ENCODE measurements around the gene CHRNA7.

GRCh38 chr15:32117122-32117521 lies 86.8 kb downstream of the CHRNA7 start:
- no peak for TF ChIP-seq CBX5 (IDR thresholded peaks at IDR 0.05; ENCODE audit: borderline replicate concordance, low read depth)
- no peak for TF ChIP-seq IFI16 (CRISPR knock-in tag; IDR thresholded peaks at IDR 0.05)
- TF ChIP-seq ZNF24 (IDR thresholded peaks at IDR 0.05): no peak
- no peak for TF ChIP-seq PHF8 (IDR thresholded peaks at IDR 0.05; ENCODE audit: borderline replicate concordance, low read length)
- no peak for TF ChIP-seq SMAD4 (CRISPR knock-in tag; conservative IDR thresholded peaks at IDR 0.05)
- TF ChIP-seq GATA2 (CRISPR knock-in tag; IDR thresholded peaks at IDR 0.05): no peak
- no peak for TF ChIP-seq ZNF57 (CRISPR knock-in tag; IDR thresholded peaks at IDR 0.05)
- no peak for TF ChIP-seq YY1 (IDR thresholded peaks at IDR 0.05; ENCODE audit: borderline replicate concordance in 1 of 3, control insufficient read depth in 1 of 3, extremely low read depth in 1 of 3, insufficient read depth in 3 of 3, insufficient read length in 1 of 3, insufficient replicate concordance in 2 of 3, low read depth in 1 of 3, low read length in 2 of 3)
- no peak for TF ChIP-seq EZH2 (IDR thresholded peaks at IDR 0.05; ENCODE audit: borderline replicate concordance, low read depth, low read length)
- no peak for TF ChIP-seq ZKSCAN1 (IDR thresholded peaks at IDR 0.05; ENCODE audit: low read depth, low read length)
- TF ChIP-seq RNF2 (IDR thresholded peaks at IDR 0.05): no peak

Measured in K562 (cell line).